GM12878 (cell line): ENCODE data around the gene KPNA1. TPM values are rescaled to one million over a fixed set of nuclear protein-coding genes. Genes with fewer than 3 reads are reported as not detected.

Source experiments
- FOS ChIP-seq: IDR thresholded peaks from 3 replicates; pipeline ENCODE4 v1.6.1; 2011; ENCODE audit warnings: borderline replicate concordance; ENCODE audit not compliant: insufficient read length; ENCODE audit errors: extremely low read depth
- polyA plus RNA-seq, 11 experiments: library from polyadenylated mRNA; depleted of rRNA in 4 of 11; unstranded in 6 of 11; stranded (reverse) in 5 of 11; fragments of >200 nt; fragmentation: Nextera tagmentation in 4 of 11; fragmentation: Illumina TruSeq in 1 of 11; extraction: Ambion mirVana in 4 of 11; extraction: Trizol in 1 of 11; gene quantifications; 1 replicate in 1 of 11; 2 replicates in 10 of 11; pipeline versions ENCODE4 v1.2.1 to v1.2.3, GENCODE V29; 2011 to 2016; ENCODE audit warnings: inconsistent platforms in 2 of 11, missing spikeins in 2 of 11, low read depth in 1 of 11
- total RNA-seq, 4 experiments: library from RNA; depleted of rRNA in 3 of 4; stranded (reverse); fragments of >200 nt in 3 of 4; fragmentation: Illumina TruSeq in 1 of 4; extraction: Trizol in 1 of 4; gene quantifications; 2 replicates each; pipeline versions ENCODE4 v1.2.1 to v1.2.3, GENCODE V29; 2013 to 2021
- TF ChIP-seq, protein P1 (sequence below): fragments of 450-650 bp; IDR thresholded peaks from 2 replicates; pipeline ENCODE4 v1.6.1; 2018; ENCODE audit warnings: mild to moderate bottlenecking, low read depth, moderate library complexity; ENCODE audit not compliant: partially characterized antibody
- TF ChIP-seq, protein P2 (sequence below), 3 experiments: IDR thresholded peaks in 2 of 3; conservative IDR thresholded peaks in 1 of 3; 2 replicates each; pipeline ENCODE4 v1.5.1; 2011; ENCODE audit warnings: low read depth in 3 of 3, low read length in 3 of 3, mild to moderate bottlenecking in 3 of 3, control low read depth in 2 of 3, moderate library complexity in 2 of 3, inconsistent platforms in 1 of 3, mixed read lengths in 1 of 3; ENCODE audit not compliant: control insufficient read depth in 2 of 3, insufficient read depth in 1 of 3; ENCODE audit errors: extremely low read depth in 1 of 3
- TF ChIP-seq, protein P3 (sequence below): fragments of 450-650 bp; formaldehyde crosslinking; IDR thresholded peaks from 2 replicates; pipeline ENCODE4 v1.5.0; 2022; ENCODE audit warnings: mild to moderate bottlenecking, missing genetic modification characterization

Gene KPNA1
- total and polyA plus RNA-seq, 10 of the 15 experiments (the other 5 are each of a cell fraction or from before 2014, with no cell fraction given) = 8.5 to 52.7 (median 41.0) TPM

DNA sequence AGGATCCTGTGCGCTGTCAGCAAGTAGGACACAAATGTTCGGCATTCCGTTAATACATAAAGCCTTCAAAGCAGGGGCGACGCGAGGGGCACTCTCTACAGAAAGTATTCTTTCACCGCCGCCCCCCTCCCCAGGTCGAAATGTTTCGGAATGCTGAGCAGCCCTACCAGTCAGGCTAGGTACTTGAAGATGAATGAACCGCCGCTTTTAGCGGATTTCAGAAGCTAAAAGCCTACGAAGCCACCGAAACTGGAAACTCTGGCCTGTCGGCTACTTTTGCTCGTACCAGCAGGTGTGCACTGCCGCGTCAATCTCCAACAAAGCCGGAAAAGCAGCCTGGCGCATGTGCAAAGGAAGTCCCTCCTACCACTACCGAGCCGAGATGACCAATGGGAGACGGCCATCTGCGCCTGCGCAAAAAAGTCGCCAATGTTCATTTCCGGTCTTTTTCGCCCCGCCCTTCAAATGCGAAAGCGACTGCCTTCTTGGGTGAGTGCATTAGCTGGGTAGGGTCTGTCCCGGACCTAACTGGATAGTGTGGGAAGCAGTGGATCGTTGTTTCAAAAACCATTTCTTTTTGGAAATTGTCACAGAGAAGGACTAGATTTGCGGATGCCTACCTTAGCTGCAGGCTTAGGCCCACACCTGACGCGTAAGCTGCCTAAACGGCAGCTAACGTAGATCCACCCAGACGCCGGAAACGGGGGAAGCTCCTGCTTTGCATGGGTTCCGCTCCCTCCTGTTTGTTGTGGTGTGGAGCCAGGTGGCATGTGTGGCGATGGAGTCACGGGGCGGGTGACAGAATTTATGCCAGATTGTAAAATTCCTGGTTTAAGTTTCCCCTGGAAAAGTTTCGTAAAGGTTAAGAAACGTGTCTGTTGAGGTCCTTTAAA is 98.7 kb downstream of the KPNA1 start, which contains the start of gene WDR5B (continued):
- TF ChIP-seq, protein P1, sequence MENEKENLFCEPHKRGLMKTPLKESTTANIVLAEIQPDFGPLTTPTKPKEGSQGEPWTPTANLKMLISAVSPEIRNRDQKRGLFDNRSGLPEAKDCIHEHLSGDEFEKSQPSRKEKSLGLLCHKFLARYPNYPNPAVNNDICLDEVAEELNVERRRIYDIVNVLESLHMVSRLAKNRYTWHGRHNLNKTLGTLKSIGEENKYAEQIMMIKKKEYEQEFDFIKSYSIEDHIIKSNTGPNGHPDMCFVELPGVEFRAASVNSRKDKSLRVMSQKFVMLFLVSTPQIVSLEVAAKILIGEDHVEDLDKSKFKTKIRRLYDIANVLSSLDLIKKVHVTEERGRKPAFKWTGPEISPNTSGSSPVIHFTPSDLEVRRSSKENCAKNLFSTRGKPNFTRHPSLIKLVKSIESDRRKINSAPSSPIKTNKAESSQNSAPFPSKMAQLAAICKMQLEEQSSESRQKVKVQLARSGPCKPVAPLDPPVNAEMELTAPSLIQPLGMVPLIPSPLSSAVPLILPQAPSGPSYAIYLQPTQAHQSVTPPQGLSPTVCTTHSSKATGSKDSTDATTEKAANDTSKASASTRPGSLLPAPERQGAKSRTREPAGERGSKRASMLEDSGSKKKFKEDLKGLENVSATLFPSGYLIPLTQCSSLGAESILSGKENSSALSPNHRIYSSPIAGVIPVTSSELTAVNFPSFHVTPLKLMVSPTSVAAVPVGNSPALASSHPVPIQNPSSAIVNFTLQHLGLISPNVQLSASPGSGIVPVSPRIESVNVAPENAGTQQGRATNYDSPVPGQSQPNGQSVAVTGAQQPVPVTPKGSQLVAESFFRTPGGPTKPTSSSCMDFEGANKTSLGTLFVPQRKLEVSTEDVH = no peak
- TF ChIP-seq, protein P2, sequence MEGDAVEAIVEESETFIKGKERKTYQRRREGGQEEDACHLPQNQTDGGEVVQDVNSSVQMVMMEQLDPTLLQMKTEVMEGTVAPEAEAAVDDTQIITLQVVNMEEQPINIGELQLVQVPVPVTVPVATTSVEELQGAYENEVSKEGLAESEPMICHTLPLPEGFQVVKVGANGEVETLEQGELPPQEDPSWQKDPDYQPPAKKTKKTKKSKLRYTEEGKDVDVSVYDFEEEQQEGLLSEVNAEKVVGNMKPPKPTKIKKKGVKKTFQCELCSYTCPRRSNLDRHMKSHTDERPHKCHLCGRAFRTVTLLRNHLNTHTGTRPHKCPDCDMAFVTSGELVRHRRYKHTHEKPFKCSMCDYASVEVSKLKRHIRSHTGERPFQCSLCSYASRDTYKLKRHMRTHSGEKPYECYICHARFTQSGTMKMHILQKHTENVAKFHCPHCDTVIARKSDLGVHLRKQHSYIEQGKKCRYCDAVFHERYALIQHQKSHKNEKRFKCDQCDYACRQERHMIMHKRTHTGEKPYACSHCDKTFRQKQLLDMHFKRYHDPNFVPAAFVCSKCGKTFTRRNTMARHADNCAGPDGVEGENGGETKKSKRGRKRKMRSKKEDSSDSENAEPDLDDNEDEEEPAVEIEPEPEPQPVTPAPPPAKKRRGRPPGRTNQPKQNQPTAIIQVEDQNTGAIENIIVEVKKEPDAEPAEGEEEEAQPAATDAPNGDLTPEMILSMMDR (IDR thresholded peaks at IDR 0.05 in 2 of 3, conservative IDR thresholded peaks at IDR 0.05 in 1 of 3; ENCODE audit: control insufficient read depth in 2 of 3, extremely low read depth in 1 of 3, insufficient read depth in 1 of 3, low read depth in 3 of 3, low read length in 3 of 3) = no peak; a peak in 1 of 6 replicates
- TF ChIP-seq FOS = no peak
- TF ChIP-seq, protein P3, sequence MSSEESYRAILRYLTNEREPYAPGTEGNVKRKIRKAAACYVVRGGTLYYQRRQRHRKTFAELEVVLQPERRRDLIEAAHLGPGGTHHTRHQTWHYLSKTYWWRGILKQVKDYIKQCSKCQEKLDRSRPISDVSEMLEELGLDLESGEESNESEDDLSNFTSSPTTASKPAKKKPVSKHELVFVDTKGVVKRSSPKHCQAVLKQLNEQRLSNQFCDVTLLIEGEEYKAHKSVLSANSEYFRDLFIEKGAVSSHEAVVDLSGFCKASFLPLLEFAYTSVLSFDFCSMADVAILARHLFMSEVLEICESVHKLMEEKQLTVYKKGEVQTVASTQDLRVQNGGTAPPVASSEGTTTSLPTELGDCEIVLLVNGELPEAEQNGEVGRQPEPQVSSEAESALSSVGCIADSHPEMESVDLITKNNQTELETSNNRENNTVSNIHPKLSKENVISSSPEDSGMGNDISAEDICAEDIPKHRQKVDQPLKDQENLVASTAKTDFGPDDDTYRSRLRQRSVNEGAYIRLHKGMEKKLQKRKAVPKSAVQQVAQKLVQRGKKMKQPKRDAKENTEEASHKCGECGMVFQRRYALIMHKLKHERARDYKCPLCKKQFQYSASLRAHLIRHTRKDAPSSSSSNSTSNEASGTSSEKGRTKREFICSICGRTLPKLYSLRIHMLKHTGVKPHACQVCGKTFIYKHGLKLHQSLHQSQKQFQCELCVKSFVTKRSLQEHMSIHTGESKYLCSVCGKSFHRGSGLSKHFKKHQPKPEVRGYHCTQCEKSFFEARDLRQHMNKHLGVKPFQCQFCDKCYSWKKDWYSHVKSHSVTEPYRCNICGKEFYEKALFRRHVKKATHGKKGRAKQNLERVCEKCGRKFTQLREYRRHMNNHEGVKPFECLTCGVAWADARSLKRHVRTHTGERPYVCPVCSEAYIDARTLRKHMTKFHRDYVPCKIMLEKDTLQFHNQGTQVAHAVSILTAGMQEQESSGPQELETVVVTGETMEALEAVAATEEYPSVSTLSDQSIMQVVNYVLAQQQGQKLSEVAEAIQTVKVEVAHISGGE (CRISPR knock-in tag) = no peak
